HG02840 (cell line): ENCODE measurements around the gene PODXL2.
A peak's percentile ranks its signal among the peaks of the same experiment; 100 is the strongest.
"Not testable (repeated sequence)": the region's sequence is repeated elsewhere in the genome, so short reads cannot be mapped to it uniquely, and the experiment has no call there.

Source experiments
- ATAC-seq: cut with Tn5 transposase; IDR thresholded peaks from one replicate; pipeline ENCODE4 v1.9.1; 2021; ENCODE audit warnings: mild to moderate bottlenecking, moderate library complexity, moderate number of reproducible peaks; ENCODE audit not compliant: unreplicated experiment, low FRiP score

PODXL2 gene

GRCh38 chr3:127652246-127652995 lies 23.4 kb downstream of the PODXL2 start:
- ATAC-seq = no peak

- ATAC-seq = no peak
These were observed 25.4 kb downstream of the PODXL2 start for GRCh38 chr3:127654374-127654773.

- not testable (repeated sequence) for ATAC-seq
These were observed 26.0 kb downstream of the PODXL2 start for GRCh38 chr3:127654993-127655392.

- ATAC-seq = no peak
These were observed 26.7 kb downstream of the PODXL2 start for GRCh38 chr3:127655641-127656040.

GRCh38 chr3:127656906-127657305 lies 27.9 kb downstream of the PODXL2 start:
- ATAC-seq = no peak

- ATAC-seq = no peak
These were observed 29.2 kb downstream of the PODXL2 start for GRCh38 chr3:127658234-127658633.

- no peak for ATAC-seq
These were observed 31.8 kb downstream of the PODXL2 start for GRCh38 chr3:127660621-127661251.

GRCh38 chr3:127661600-127661999 lies 32.6 kb downstream of the PODXL2 start:
- no peak for ATAC-seq

- no peak for ATAC-seq
These were observed 33.0 kb downstream of the PODXL2 start for GRCh38 chr3:127662001-127662469.

- no peak for ATAC-seq
These were observed 34.2 kb downstream of the PODXL2 start for GRCh38 chr3:127663151-127663550.

- ATAC-seq = no peak
These were observed 36.2 kb downstream of the PODXL2 start for GRCh38 chr3:127665165-127665564.

GRCh38 chr3:127665586-127665985 lies 36.6 kb downstream of the PODXL2 start:
- ATAC-seq = no peak

- no peak for ATAC-seq
These were observed 37.7 kb downstream of the PODXL2 start for GRCh38 chr3:127666676-127667075.

- no peak for ATAC-seq
These were observed 38.2 kb downstream of the PODXL2 start for GRCh38 chr3:127667119-127667681.

GRCh38 chr3:127668906-127669305 lies 39.9 kb downstream of the PODXL2 start:
- no peak for ATAC-seq

GRCh38 chr3:127669541-127670228 lies 40.7 kb downstream of the PODXL2 start:
- ATAC-seq = no peak

GRCh38 chr3:127670229-127670559 lies 41.2 kb downstream of the PODXL2 start:
- ATAC-seq = no peak

GRCh38 chr3:127670761-127671522 lies 42.0 kb downstream of the PODXL2 start:
- no peak for ATAC-seq

- ATAC-seq = peak; percentile 4
These were observed 42.8 kb downstream of the PODXL2 start for GRCh38 chr3:127671523-127672428.
